NCI-H526 treated with DMSO at 0.1 percent for 48 hours (cell line): ENCODE measurements around the gene HIBCH.
"Not testable (repeated sequence)": the region's sequence is repeated elsewhere in the genome, so short reads cannot be mapped to it uniquely, and the experiment has no call there.

Experiments
- DNase-seq: peaks from one replicate; lab custom pipeline; 2025; lab: John Stamatoyannopoulos, UW

Gene HIBCH, protein sequence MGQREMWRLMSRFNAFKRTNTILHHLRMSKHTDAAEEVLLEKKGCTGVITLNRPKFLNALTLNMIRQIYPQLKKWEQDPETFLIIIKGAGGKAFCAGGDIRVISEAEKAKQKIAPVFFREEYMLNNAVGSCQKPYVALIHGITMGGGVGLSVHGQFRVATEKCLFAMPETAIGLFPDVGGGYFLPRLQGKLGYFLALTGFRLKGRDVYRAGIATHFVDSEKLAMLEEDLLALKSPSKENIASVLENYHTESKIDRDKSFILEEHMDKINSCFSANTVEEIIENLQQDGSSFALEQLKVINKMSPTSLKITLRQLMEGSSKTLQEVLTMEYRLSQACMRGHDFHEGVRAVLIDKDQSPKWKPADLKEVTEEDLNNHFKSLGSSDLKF

DNA sequence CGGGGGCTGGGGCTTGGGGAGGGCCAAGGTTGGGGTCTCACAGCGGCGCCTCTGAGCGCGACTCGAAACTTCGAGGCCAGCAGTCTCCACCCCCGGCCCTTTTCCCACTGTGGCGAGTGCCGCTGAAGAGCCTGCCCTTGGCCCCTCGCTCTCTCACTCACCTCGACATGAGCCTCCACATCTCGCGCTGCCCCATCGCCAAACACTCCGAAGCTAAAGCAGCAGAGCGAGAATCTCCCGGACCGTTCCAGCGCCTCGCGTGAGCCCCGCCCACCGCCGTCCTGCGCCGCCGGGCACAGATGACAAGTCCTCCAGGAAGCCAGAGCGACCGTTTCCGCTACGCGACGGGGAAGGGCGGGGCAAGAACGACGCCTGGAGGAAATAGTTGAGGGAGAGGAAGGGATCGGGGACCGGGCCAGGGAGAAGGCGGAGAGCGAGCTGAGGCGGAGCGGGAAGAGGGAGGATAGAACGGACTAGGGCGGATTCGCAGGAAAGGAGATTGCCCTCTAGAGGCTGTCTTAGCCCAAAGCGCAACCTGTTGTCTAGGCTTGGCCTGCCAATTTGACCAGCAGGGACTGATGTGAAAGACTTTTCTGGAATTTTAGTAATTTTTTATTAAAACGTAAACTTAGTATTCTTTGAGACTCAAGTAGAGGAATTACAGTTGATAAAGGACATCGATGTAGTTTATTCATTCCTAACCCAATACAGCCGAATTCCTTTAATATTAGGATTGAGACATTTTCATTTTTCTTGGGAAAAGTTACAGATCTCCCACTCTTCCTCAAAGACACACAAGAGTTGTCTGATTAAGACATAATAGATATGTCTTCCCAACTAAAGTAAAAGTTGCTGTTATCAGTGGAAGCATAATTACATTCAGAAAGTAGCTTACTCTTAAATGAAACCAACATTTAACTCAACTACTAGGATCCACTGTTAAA, at the start of gene HIBCH:
Gene HIBCH, minus strand, starts transcription at position 272 of the 944 bp plus-strand sequence. Its CDS starts 76 bp downstream, at position 196.
- peak; percentile 98 for DNase-seq

DNA sequence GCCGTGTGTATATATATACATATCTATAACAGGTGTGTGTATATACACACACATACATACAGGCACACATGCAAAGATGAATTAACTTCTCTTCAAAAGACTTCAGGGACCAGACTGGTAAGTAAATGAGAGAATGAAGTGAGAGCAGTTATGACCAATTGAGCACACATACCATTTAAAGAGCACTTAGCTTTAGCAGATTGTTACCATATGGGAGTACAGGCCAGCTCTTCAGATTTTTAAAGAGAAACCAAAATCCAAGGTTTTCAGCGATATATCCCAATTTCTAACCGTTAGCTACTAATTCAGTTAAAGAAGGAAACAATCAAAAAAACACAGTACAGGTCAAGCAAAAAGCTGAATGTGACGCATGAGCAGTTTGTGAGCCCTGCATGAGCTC, 47.5 kb upstream of the HIBCH start:
- no peak for DNase-seq

DNA sequence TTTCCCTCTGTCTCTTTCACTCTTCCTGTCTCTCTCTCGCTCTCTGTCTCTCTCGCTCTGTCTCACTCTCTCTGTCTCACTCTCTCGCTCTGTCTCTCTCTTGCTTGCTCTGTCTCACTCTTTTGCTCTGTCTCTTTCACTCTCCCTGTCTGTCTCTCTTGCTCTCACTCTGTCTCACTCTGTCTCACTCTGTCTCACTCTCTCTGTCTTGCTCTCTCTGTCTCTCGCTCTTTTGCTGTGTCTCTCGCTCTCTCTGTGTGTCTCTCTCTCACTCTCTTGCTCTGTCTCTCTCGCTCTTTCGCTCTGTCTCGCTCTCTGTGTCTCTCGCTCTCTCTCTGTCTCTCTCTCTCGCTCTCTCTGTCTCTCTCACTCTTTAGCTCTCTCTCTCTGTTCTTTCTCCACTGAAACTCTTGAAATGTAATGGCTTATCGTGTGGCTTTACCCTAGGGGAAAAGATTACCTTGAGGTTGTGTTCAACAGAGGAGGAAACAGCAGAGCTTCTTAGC, 46.7 kb upstream of the HIBCH start:
- no peak for DNase-seq

DNA sequence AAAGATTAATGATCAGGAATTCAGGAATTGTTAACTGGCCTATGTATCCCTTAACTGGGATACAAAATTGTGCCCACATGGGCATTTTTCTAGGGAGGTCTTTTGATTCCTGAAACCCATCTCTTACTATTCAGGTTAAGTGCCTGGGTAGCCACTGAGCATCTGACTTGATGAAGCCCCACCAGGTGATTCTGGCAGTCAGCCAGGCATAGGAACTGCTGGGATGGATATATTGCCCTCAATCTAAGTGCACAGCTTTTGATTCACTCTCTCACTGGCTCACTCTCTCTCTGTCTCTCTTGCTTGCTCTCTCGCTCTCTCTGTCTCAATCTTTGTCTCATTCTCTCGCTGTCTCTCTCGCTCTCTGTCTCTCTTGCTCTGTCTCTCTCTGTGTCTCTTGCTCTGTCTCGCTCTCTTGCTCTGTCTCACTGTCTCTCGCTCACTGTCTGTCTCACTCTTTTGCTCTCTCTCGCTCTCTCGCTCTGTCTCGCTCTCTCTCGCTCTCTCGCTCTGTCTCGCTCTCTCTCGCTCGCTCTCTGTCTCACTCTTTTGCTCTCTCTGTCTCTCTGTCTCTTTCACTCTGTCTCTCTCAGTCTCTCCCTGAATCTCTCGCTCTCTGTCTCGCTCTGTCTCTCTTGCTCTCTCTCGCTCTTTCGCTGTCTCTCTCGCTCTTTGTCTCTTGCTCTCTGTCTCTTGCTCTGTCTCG, 46.0 kb upstream of the HIBCH start:
- DNase-seq: no peak

DNA sequence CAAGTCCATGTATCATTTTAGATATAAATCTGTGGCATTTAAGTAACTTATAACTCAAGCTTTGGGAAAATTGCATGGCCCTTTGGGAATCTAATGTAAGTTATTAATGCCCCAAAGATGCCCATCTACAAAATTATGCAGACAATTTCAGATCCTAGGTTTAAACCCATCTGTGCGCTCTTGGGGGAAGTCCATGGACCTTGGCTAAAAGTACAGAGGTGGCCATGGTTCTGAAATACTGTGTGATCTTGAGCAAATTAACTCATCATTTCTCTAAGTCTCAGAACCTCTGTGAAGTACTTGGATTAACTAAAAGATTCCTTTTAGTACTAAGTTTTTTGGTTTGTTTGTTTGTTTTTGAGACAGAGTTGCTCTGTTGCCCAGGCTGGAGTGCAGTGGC, 43.3 kb upstream of the HIBCH start:
- no peak for DNase-seq

DNA sequence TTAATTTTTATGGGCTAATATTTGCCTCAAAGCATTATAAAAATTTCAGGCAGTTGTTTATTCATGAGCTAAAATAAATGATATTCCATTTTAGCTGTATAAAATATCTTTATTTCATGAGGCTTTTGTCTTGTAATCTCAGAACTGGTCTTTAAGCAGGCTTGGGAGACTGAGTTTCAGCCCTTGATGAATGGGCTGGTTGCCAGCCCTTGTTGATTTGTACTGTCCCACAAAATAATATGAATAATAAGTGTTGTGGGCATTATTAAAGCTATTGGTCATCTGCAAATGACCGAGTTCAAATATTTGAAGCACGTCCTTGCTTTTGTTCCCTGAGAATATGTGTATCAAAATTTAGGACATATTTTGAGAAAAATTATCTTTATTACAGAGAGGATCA, 41.9 kb upstream of the HIBCH start:
- DNase-seq: no peak

DNA sequence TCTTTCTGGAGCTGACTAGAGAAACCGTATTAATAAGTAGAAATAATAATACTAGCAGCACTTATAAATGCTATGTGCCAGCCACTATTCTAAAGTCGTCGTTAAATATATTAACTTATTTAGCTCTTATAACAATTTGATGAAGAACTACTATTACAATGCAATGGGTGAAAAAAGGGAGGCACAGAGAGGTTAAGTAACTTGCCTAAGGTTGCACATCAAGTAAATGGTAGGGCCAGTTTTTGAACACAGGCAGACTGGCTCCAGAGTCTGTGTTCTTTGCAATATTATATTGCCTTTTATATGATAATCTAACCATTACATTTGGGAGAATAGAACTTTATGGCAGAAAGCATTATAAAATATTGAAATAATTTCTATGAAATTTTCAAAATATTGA, 41.3 kb upstream of the HIBCH start:
- DNase-seq: no peak

DNA sequence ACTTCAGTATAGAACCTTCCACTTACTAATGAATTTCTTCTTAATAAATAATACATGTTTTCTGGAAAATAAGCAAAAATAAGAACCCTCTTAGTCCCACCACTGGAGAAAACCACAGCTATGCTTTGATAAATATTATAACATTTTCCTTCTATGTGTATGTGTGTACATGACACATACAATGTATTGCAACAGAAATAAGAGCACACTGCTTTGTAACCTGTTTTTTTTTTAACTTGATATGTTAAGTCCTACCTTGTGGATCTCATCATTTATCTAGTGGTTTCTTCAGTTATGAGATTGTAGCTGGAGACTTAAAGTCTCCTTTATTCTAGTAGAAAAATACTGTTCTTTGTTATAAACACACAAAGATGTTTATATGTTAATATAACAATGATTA, 40.9 kb upstream of the HIBCH start:
- DNase-seq: no peak

DNA sequence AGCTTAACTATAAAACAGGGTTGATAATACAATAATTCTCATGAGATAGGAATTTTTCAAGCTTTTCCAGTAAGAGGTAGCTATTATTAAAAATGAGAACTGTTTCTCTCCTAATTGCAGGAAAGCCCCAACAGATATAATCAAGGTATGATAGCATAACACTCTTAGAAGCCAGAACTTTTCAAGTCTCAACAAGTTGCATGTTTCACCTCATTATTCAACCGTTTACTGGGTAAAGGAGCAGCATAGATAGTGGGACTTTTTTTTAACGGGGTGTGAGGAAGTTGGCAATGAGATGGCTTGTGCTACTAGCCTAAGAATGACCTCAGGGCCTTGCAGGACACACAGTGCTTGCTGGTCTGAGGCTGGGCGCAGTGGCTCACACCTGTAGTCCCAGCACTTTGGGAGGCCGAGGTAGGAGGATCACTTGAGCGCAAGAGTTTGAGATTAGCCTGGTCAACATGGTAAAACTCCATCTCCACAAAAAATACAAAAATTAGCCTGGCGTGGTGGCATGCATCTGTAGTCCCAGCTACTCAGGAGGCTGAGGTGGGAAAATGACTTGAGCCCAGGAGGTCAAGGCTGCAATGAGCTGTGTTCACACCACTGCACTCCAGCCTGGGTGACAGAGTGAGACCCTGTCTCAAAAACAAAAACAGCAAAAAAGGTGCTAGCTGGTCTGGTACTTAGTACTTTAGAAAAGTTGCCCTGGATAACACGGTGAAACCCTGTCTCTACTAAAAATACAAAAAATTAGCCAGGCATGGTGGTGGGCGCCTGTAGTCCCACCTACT, 39.2 kb upstream of the HIBCH start:
- DNase-seq: not testable (repeated sequence)

DNA sequence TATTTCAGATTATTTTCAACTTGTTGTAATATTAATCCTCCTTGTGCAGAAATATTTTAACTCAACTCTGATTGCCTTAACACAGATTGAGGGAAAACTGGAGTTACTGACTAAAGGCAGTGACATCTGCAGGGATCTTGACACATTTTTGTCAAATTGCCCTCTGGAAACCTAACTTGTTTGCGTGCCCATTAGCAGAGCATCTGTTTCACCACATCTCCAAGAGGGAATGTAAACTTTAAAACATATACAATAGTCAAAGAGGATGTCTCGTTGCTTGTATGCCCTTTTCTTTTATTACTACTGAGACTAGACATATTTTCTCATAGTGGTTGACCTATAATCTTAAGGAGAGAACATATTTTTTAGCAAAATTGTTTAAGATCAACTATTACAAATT, 38.0 kb upstream of the HIBCH start:
- DNase-seq: no peak

DNA sequence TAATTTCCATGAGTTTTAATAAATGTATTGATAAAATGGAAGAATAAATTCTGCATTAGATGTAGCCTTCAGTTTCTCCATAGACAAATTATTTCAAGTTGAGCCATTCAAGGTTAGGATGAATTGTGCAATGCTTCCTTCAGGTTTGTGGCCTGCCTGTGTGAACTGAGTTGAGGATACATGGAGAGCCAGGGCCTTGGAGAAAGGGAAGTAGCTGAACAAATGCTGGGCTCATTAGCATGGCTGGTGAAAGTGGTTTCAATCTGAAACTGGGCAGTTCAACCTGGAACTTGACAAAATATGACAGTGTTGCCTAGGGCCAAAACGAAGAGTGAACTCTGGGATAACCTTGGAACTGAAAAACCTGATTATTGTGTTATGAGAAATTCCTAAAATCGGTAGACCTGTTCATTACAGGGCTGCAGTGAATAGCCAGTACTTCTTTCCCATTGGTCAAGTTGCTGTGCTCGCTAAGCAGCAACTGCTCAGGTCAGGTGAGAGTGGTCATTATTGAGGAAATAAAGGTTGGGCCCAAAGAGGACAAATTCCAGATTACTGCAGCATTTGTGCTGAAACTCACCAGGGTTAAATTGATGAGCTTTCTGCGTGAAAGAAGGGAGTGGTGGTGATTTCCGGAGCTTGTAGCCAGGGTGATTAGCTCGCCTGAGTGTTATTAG, 36.5 kb upstream of the HIBCH start:
- DNase-seq: no peak

DNA sequence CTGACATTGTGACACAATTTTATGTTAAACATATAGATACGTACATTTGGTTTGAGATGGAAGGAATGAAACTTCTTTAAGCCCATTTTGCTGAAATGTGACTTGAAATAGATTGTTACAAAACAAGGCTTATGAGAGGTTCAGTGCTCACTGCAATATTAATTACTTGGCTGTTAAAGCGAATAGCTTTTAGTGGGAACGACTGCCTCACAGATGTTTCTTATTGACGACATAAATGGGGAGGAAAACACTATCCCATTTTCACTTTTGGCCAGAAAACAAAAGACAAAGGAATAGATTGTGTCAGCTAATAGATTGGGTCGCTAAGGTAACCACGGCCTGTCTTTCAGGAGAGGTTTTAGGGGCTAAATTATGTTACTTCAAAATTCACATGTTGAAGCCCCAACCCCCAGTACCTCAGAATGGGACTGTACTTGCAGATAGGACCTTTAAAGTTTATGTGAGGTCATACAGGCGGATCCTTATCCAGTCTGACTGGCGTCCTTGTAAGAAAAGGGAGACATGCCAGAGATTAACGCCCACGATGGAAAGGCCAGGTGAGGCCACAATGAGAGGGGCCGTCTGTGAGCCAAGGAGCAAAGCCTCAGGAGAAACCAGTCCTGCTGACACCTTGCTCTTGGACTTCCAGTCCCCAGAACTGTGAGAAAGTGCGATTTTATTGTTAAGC, 34.5 kb upstream of the HIBCH start:
- DNase-seq: no peak

DNA sequence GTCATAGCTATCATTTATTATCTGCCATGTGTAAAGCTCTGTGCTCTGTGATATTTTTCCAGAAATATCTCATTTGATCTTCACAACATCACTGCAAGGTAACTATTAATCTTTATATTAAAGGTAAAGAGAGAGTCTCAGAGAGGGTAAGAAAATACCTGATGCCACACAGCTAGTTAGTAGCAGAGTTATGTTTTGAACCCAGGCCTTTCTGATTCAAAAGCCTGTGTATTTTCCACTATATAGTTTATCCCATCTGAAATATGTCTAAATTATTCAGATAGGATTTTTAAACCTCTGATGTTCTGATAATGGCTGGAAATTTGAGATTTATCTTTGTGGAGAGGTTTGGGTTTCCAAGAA, 33.9 kb upstream of the HIBCH start:
- no peak for DNase-seq

DNA sequence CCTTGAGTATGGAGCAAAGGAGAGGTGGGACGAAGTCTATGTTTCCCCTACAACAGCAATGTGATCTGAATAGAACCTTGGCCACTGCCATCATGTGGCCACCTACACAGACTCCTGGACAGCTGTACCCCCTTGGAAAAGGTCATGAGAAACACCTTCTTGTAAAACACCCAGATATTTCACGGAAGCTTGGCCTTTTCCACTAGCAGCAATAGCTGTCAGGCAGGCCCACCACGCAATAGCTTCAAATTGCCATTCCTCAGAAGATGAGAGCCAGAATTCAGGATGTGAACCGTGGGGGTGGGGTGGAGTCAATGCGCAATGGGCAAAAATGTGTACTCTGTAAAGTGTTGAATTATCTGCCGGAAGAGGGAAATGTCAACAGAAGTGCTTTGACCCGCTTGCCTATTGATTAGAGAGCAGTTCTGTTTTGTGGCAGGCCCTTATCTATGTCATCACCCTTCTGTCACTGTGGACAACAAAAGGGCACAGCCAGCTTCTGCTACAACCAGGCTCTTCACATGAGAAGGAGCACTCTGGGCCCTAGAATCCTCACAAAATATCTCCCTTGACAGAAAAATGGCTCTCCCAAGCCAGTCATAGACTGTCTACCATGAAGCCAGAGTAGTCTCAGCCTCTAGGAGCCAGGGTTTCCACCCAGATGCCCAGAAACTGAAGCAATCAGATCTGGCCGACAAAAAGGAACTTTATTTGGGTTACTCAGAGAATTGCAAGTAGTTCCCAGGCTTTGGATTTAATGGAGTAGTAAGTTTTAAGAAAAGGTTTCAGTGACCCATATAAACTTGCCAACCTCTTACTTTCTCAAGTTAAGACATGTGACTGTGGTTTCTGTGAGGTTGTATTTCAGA, 33.3 kb upstream of the HIBCH start:
- no peak for DNase-seq

DNA sequence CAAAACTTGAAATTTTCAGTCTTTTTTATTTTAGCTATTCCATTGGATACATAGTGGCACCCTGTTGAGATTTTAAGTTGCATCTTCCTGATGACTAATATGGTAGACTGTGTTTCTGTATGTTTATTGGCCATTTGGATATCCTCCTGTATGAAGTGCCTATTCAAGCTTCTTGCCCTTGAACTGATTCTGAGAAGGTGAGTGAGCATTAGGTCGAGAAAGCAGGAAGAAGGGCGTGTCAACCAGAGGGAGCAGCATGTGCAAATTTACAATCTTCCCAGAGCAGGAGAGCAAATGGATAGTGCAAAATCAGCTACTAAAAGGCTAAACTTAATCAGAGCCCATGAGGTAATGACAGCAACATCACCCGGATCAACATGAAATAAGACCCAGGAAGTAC, 32.3 kb upstream of the HIBCH start:
- DNase-seq: no peak

DNA sequence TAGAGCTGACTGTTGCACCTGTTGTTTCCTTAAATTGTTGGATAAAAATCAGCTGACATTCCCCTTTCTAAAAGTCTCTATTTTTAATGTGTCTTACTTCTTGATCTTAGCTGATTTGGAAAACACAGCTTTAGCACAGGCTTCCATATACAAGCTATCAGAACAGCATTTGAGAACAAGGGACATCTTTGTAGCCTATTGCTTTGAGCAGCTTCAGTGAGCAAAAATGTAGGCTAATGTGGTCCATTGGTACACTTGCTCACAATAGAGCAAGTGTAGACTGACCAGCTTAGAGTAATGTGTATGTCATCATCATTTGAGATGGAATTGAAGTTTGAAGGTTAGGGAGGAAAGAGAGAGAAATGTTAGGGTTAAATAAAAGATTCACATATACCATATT, 30.7 kb upstream of the HIBCH start:
- DNase-seq: no peak

DNA sequence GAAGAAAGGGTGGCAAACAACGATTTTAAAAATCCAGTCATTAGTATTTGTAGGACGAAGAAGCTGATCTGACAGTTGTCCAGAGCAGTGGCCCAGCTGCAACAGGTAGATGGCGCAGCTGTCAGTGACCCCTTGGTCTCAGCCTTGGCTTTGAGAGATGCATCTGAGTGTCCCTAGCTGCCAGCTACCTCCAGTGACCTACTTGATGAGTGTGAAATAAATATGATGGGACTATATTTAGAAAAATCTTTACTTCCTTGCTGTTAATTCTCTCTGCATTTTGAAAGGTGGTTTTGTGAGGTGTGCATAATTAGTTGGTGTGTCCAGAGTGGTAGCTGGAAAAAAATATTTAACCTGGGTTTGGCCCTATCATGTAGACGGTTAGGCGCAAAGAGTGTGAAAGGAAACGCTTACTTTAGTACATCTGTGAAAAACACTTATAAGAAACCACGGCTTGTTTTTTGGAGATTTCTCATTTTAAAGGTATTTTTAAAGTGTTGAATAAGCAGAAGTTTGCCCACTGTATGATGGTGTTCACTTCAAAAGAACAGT, 24.7 kb upstream of the HIBCH start:
- DNase-seq: peak; percentile 76

DNA sequence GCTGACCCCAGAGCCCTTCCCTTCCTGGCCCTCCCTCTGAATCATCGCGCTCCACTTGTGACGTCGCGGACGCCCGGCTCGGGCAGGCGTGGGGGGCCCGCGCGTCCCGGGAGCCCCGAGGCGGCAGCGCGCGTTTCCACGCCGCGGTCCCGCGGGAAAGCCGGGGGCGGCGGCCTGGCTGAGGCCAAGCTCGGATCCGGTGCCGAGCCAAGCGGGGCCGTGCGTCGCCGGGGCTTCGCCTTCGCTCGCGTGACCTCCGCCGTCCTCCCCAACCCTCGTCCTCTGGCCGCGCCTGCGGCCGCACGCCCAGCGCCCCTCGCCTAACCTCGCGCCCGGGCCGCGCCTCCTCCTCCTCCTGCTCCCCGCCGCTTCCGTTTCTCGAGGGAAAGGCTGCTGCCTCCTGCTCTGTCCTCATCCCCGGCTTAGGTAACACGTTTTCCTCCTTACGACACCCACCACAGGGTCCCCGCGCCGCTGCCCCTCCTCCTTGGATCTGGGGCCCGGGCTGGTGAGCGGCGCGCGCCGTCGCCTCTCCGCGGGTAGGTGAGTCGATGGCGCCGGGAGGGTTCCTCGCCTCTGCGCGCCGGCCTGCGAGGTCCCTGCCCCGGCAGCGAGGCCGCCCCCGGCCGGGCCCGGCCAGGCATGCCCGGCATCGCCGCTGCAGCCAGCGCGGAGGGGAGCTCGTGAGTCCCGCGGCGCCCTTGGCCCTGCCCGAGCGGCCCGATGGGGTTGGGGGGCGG, 24.1 kb upstream of the HIBCH start, which contains the start of gene INPP1:
Gene INPP1, plus strand, starts transcription at position 54 of the 740 bp plus-strand sequence. CDS start 16,514 bp downstream, outside the sequence.
- peak; percentile 76 for DNase-seq
